Inflammatory macrophage treated with lipopolysaccharide for 1 hour (primary cell): ENCODE results near the gene MEGF6.

Experiments
- DNase-seq, 2 donors: peaks; one replicate each; pipeline ENCODE4 v3.0.0-alpha.2; 2020 to 2022

The MEGF6 gene

GRCh38 chr1:3453891-3454810 lies 157.2 kb downstream of the MEGF6 start, which contains the start of gene ARHGEF16:
ARHGEF16 (plus strand) TSS chr1:3454665; CDS start chr1:3463085, 8,420 bp downstream.
- peak; percentile 32 to 52 for DNase-seq

- peak; percentile 40 to 79 for DNase-seq
Observed at GRCh38 chr1:3453203-3453761, 158.0 kb downstream of the MEGF6 start.

DNA sequence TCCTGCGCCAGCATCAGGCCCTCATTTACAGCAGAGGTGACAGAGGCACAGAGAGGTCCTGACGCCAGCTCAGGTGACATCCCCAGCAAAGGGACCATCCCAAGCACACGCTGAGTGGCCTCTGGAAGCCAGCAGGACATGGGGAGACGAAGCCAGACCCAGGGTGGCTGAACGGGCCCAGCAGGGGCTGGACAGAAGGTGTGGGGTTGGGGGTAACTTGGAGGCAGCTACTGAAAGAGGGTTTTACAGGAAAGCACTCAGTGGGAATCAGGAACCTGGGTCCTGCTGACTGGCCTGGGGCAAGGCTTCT lies 158.5 kb downstream of the MEGF6 start:
- DNase-seq = no peak

GRCh38 chr1:3451994-3452865 lies 159.1 kb downstream of the MEGF6 start:
- DNase-seq = no peak

GRCh38 chr1:3450983-3451382 lies 160.3 kb downstream of the MEGF6 start:
- no peak for DNase-seq

DNA sequence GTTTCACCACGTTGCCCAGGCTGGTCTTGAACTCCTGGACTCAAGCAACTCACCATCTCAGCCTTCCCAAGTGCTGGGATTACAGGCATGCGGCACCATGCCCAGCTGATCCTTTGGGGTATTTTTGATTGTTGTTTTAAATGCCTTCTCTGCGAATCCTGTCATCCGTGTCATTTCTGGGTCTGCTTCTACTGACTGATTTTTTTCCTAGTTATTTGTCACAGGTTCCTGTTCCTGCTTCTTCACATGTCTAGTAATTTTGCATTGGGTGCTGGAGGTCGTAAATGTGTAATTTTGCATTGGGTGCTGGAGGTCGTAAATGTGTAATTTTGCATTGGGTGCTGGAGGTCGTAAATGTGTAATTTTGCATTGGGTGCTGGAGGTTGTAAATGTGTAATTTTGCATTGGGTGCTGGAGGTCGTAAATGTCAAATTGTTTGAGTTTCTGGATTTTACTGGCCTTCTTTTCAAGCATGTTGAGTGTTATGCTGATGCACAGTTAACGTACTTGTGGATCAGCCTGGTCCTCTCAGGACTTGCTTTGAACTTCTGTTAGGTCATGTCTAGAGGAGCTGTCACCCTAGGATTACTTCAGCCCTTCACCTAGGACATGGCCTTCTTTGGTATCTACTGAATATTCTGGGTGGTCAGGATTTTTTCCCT lies 161.0 kb downstream of the MEGF6 start:
- DNase-seq = no peak

DNA sequence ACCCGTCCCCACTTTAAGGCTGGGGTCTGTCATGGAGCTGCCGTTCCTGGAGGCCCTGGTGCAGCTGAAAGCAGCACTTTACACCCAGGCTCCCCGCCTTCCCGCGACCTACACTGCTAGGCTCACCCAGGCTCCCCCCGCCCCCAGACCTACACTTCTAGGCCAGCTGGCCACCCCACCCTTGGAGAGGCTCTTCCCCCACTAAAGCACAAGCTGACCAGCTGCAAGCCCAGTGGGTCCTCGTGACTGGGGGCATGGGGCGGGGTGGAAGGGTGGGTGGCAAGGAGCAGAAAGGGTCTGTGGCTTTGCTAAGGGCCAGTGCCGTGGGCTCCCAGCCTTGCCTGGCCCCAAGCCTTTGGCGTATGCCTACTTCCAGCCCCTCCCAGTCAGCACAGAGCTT lies 166.6 kb downstream of the MEGF6 start:
- DNase-seq = no peak

- DNase-seq = no peak
Observed at GRCh38 chr1:3444298-3444697, 167.0 kb downstream of the MEGF6 start.

- no peak for DNase-seq
Observed at GRCh38 chr1:3443807-3444206, 167.5 kb downstream of the MEGF6 start.

- DNase-seq = no peak
Observed at GRCh38 chr1:3442901-3443300, 168.4 kb downstream of the MEGF6 start.

DNA sequence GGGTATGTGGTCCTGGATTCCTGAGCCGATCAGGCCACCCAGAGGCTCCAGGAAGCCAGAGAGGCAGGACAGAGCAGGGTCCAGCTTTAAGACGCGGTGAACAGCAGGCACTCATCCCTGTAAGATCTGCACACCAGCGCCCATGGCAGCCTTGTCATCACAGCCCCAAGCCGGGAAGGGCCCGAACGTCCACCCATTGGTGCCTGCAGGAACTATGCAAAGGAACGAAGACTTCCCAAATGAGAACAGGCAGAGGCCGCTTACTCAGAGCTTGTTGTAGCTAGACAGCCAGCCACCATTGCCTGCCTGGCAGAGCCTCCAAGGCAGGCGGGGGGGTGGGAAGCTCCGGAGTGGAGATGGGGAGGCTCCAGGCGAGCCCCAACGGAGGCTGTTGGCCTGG lies 169.0 kb downstream of the MEGF6 start:
- DNase-seq = no peak

- no peak for DNase-seq
Observed at GRCh38 chr1:3441880-3442279, 169.4 kb downstream of the MEGF6 start.

GRCh38 chr1:3441410-3441847 lies 169.9 kb downstream of the MEGF6 start:
- DNase-seq = no peak

DNA sequence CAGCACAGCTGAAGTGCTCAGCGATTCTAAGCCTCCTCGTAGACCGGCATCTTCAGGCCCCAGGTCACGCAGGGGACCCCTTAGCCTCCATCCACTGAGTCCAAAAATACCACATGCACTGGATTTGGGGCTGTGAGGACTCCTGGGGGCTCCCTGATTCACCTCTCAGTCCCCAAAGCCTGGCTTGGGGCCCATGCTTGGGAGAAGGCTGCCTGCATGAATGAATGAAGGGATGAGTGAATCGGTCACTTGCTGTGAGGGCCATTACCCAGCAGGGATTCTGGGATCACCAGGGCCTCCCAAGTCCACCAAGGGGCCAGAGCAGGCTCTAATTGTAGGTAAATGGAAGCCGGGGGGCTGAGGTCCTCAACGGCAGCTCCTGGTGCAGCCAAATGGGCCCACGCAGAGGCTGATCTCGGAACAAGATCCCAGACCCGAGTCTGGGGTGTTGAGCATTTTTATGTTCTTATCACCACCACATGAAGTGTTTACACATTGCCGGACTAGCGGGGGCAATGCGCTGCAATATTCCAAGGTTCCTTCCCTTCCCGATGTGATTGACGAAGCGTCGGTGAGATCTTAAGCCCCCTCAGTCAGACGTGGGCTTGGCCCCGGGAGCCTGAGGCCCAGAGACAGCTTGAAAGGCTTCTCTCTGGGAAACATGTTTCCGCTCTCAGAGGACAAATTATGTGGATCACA lies 170.4 kb downstream of the MEGF6 start:
- DNase-seq = no peak

DNA sequence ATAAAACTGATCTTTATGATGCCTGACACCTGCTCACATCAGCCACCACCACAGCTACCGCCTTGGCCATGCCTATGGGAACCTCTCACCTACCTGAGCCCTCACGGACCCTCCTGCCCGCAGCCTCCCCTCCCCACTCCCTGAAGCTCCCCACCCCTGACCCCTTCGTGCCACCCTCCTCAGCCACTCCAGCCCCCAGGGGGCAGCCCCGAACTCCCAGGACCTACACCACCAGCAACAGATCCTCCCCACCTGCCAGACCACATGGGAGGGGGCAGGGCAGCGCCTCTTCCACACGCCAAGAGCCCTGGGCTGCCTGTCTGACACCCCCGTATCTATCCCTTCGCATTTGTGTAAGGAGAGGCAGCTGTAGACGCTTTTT lies 171.0 kb downstream of the MEGF6 start:
- DNase-seq = no peak
